Naive thymus-derived CD8-positive, alpha-beta T cell (primary cell): ENCODE results near the gene C4orf50. TPM values are rescaled to one million over a fixed set of nuclear protein-coding genes. Genes with fewer than 3 reads are reported as not detected.
A peak's percentile ranks its signal among the peaks of the same experiment; 100 is the strongest.

Source experiments
- ATAC-seq, 2 donors: fragments of 150-1000 bp; cut with Tn5 transposase in 1 of 2; sonication (Bioruptor Pico), chemical (Tn5 transposase) in 1 of 2; 1 replicate in 1 of 2; 2 replicates in 1 of 2; pipeline ENCODE4 v1.10.0; 2021; ENCODE audit warnings: mild to moderate bottlenecking in 2 of 2, moderate library complexity in 2 of 2
- POLR2A ChIA-PET: fragments of 350-600 bp; sonication (Branson Sonifier 250); formaldehyde crosslinking; loops from one replicate; lab custom pipeline; 2021; ENCODE audit warnings: antibody characterized with exemption; lab: Charles Lee
- DNase-seq, 10 donors: peaks; one replicate each; pipeline versions ENCODE4 v3.0.0 to v3.0.0-alpha.2; 2020 to 2022
- H3K27ac Mint-ChIP-seq, 10 donors: one replicate each; pipeline ENCODE4 v1.8.0; 2020 to 2022; ENCODE audit warnings: mild to moderate bottlenecking in 10 of 10, mixed read lengths in 10 of 10, moderate library complexity in 4 of 10, inconsistent platforms in 1 of 10
- H3K27me3 Mint-ChIP-seq, 5 donors: one replicate each; pipeline ENCODE4 v1.8.0; 2021 to 2022; ENCODE audit warnings: mixed read lengths in 5 of 5
- H3K36me3 Mint-ChIP-seq, 3 donors: one replicate each; pipeline ENCODE4 v1.8.0; 2020 to 2022; ENCODE audit warnings: mixed read lengths in 3 of 3, mild to moderate bottlenecking in 2 of 3, inconsistent platforms in 1 of 3
- H3K4me1 Mint-ChIP-seq, 4 donors: one replicate each; pipeline ENCODE4 v1.8.0; 2021 to 2022; ENCODE audit warnings: mixed read lengths in 4 of 4
- H3K4me3 Mint-ChIP-seq, 10 donors: one replicate each; pipeline ENCODE4 v1.8.0; 2020 to 2022; ENCODE audit warnings: mild to moderate bottlenecking in 10 of 10, mixed read lengths in 10 of 10, moderate library complexity in 6 of 10, inconsistent platforms in 1 of 10
- H3K9me3 Mint-ChIP-seq, 9 donors: one replicate each; pipeline ENCODE4 v1.8.0; 2020 to 2022; ENCODE audit warnings: mixed read lengths in 9 of 9, mild to moderate bottlenecking in 3 of 9, inconsistent platforms in 1 of 9, moderate library complexity in 1 of 9
- polyA plus RNA-seq, 3 donors: library from polyadenylated mRNA; unstranded; fragments of 300-500 nt; fragmentation: Illumina TruSeq; gene quantifications; one replicate each; pipeline ENCODE4 v1.2.3, GENCODE V29; 2021
- total RNA-seq, 8 experiments: library from RNA in 2 of 8; stranded (reverse) in 2 of 8; gene quantifications; one replicate each; pipeline ENCODE4 v1.2.3 and lab custom pipeline; 2021 to 2026

C4orf50 gene
- total and polyA plus RNA-seq, 5 experiments from 2014 or later, result not detected

- ATAC-seq (no peak), DNase-seq (no peak)
- H3K9me3 Mint-ChIP-seq, result no peaks in the 10 kb centered on the region
- H3K4me1 Mint-ChIP-seq, result no peaks in the 10 kb centered on the region
- H3K27ac Mint-ChIP-seq, result no peak overlapping the region
- H3K27me3 Mint-ChIP-seq, result peaks cover 3 to 29% (median 17%) of the 10 kb centered on the region in 5 donors
- POLR2A ChIA-PET, result no interaction called here
- H3K4me3 Mint-ChIP-seq, result no peak overlapping the region
- no peaks in the 10 kb centered on the region for H3K36me3 Mint-ChIP-seq
Measured at GRCh38 chr4:5969336-5969735, 48.9 kb downstream of the C4orf50 start.

- H3K9me3 Mint-ChIP-seq, result peaks cover 0 to 2% (median 0%) of the 10 kb centered on the region in 9 donors
- H3K4me1 Mint-ChIP-seq, result no peaks in the 10 kb centered on the region
- DNase-seq (no peak), ATAC-seq (no peak)
- H3K4me3 Mint-ChIP-seq, result no peak overlapping the region
- peaks cover 2 to 38% (median 13%) of the 10 kb centered on the region in 5 donors for H3K27me3 Mint-ChIP-seq
- H3K27ac Mint-ChIP-seq, result no peak overlapping the region
- no peaks in the 10 kb centered on the region for H3K36me3 Mint-ChIP-seq
- POLR2A ChIA-PET, result no interaction called here
Measured at GRCh38 chr4:5968246-5968645, 50.0 kb downstream of the C4orf50 start.

- no peak overlapping the region for H3K4me3 Mint-ChIP-seq
- ATAC-seq, result no peak
Measured at GRCh38 chr4:5967783-5968182, 50.4 kb downstream of the C4orf50 start.

GRCh38 chr4:5965225-5965624, 53.0 kb downstream of the C4orf50 start:
- Mint-ChIP-seq H3K36me3 (no peaks in the 10 kb centered on the region), H3K27ac (peak overlapping the region in 1 of 10 donors; percentile 37), H3K9me3 (peaks cover 0 to 2% (median 0%) of the 10 kb centered on the region in 9 donors), H3K4me1 (no peaks in the 10 kb centered on the region), H3K4me3 (no peak overlapping the region), H3K27me3 (peaks cover 0 to 27% (median 4%) of the 10 kb centered on the region in 5 donors)
- POLR2A ChIA-PET, result no interaction called here
- ATAC-seq, result no peak
- no peak for DNase-seq

More at GRCh38 chr4:5967783-5968182, 50.4 kb downstream of the C4orf50 start:
- DNase-seq, result no peak
- Mint-ChIP-seq H3K27ac (no peak overlapping the region), H3K4me1 (no peaks in the 10 kb centered on the region), H3K9me3 (peaks cover 0 to 2% (median 0%) of the 10 kb centered on the region in 9 donors), H3K27me3 (peaks cover 0 to 41% (median 10%) of the 10 kb centered on the region in 5 donors), H3K36me3 (no peaks in the 10 kb centered on the region)
- POLR2A ChIA-PET, result no interaction called here

- Mint-ChIP-seq H3K27me3 (peaks cover 0 to 18% (median 4%) of the 10 kb centered on the region in 5 donors), H3K9me3 (peaks cover 0 to 2% (median 0%) of the 10 kb centered on the region in 9 donors), H3K4me1 (no peaks in the 10 kb centered on the region), H3K36me3 (no peaks in the 10 kb centered on the region), H3K4me3 (no peak overlapping the region), H3K27ac (no peak overlapping the region)
- no peak for DNase-seq
- POLR2A ChIA-PET, result no interaction called here
- ATAC-seq, result no peak
Measured at GRCh38 chr4:5964030-5964429, 54.2 kb downstream of the C4orf50 start.

GRCh38 chr4:5963611-5964010, 54.6 kb downstream of the C4orf50 start:
- Mint-ChIP-seq H3K4me3 (no peak overlapping the region), H3K36me3 (no peaks in the 10 kb centered on the region), H3K4me1 (no peaks in the 10 kb centered on the region), H3K27me3 (peaks cover 0 to 18% (median 4%) of the 10 kb centered on the region in 5 donors), H3K27ac (no peak overlapping the region), H3K9me3 (peaks cover 0 to 2% (median 0%) of the 10 kb centered on the region in 9 donors)
- DNase-seq, result no peak
- POLR2A ChIA-PET, result no interaction called here
- ATAC-seq, result no peak

GRCh38 chr4:5962416-5962815, 55.8 kb downstream of the C4orf50 start:
- Mint-ChIP-seq H3K36me3 (no peaks in the 10 kb centered on the region), H3K4me3 (no peak overlapping the region), H3K4me1 (no peaks in the 10 kb centered on the region), H3K27ac (no peak overlapping the region), H3K9me3 (peaks cover 0 to 2% (median 0%) of the 10 kb centered on the region in 9 donors), H3K27me3 (peaks cover 0 to 18% (median 4%) of the 10 kb centered on the region in 5 donors)
- no peak for ATAC-seq
- no peak for DNase-seq
- POLR2A ChIA-PET, result no interaction called here

- H3K9me3 Mint-ChIP-seq, result peaks cover 0 to 2% (median 0%) of the 10 kb centered on the region in 9 donors
- peaks cover 0 to 18% (median 3%) of the 10 kb centered on the region in 5 donors for H3K27me3 Mint-ChIP-seq
- no peaks in the 10 kb centered on the region for H3K36me3 Mint-ChIP-seq
- no peak overlapping the region for H3K4me3 Mint-ChIP-seq
- no peak for DNase-seq
- no peaks in the 10 kb centered on the region for H3K4me1 Mint-ChIP-seq
- ATAC-seq, result no peak
- POLR2A ChIA-PET, result no interaction called here
- no peak overlapping the region for H3K27ac Mint-ChIP-seq
Measured at GRCh38 chr4:5960252-5960880, 57.9 kb downstream of the C4orf50 start.

GRCh38 chr4:5959211-5959982, 58.8 kb downstream of the C4orf50 start:
- no peak overlapping the region for H3K4me3 Mint-ChIP-seq
- no peaks in the 10 kb centered on the region for H3K4me1 Mint-ChIP-seq
- POLR2A ChIA-PET, result no interaction called here
- no peak overlapping the region for H3K27ac Mint-ChIP-seq
- H3K9me3 Mint-ChIP-seq, result peaks cover 0 to 2% (median 0%) of the 10 kb centered on the region in 9 donors
- ATAC-seq (no peak), DNase-seq (no peak)
- H3K36me3 Mint-ChIP-seq, result no peaks in the 10 kb centered on the region
- peaks cover 0 to 18% (median 3%) of the 10 kb centered on the region in 5 donors for H3K27me3 Mint-ChIP-seq

GRCh38 chr4:5958199-5958735, 60.0 kb downstream of the C4orf50 start:
- Mint-ChIP-seq H3K9me3 (no peaks in the 10 kb centered on the region), H3K27me3 (peaks cover 0 to 10% (median 4%) of the 10 kb centered on the region in 5 donors), H3K36me3 (no peaks in the 10 kb centered on the region), H3K27ac (no peak overlapping the region), H3K4me1 (no peaks in the 10 kb centered on the region), H3K4me3 (no peak overlapping the region)
- no peak for DNase-seq
- no peak for ATAC-seq
- POLR2A ChIA-PET, result no interaction called here

- Mint-ChIP-seq H3K9me3 (no peaks in the 10 kb centered on the region), H3K27me3 (peaks cover 0 to 6% (median 0%) of the 10 kb centered on the region in 5 donors), H3K4me1 (no peaks in the 10 kb centered on the region), H3K36me3 (no peaks in the 10 kb centered on the region), H3K4me3 (no peak overlapping the region), H3K27ac (no peak overlapping the region)
- ATAC-seq (no peak), DNase-seq (no peak)
- POLR2A ChIA-PET, result no interaction called here
Measured at GRCh38 chr4:5957076-5957475, 61.2 kb downstream of the C4orf50 start.

GRCh38 chr4:5956285-5957021, 61.8 kb downstream of the C4orf50 start:
- DNase-seq, result no peak
- H3K4me1 Mint-ChIP-seq, result no peaks in the 10 kb centered on the region
- no peak overlapping the region for H3K4me3 Mint-ChIP-seq
- H3K9me3 Mint-ChIP-seq, result peaks cover 0 to 4% (median 0%) of the 10 kb centered on the region in 9 donors
- peak overlapping the region in 1 of 10 donors; percentile 18 for H3K27ac Mint-ChIP-seq
- ATAC-seq, result no peak
- POLR2A ChIA-PET, result no interaction called here
- no peaks in the 10 kb centered on the region for H3K36me3 Mint-ChIP-seq
- peaks cover 0 to 12% (median 0%) of the 10 kb centered on the region in 5 donors for H3K27me3 Mint-ChIP-seq
